Measurements from ENCODE around the gene RFK. TPM values are rescaled to one million over a fixed set of nuclear protein-coding genes. Genes with fewer than 3 reads are reported as not detected.

RFK gene
- total RNA-seq, 2 donors from 2014 or later: 16.5 to 17.4 TPM

- Mint-ChIP-seq H3K36me3 (ENCODE audit: low read depth) (peaks cover 27% of the 10 kb centered on the region), H3K4me1 (peaks cover 7% of the 10 kb centered on the region), H3K27me3 (ENCODE audit: insufficient read depth) (no peaks in the 10 kb centered on the region), H3K27ac (peak overlapping the region; percentile 96), H3K4me3 (peak overlapping the region; percentile 76), H3K9me3 (peaks cover 8% of the 10 kb centered on the region)
- WGBS, 2 experiments (ENCODE audit: insufficient coverage in 1 of 2, insufficient read length in 1 of 2): 5 to 15% methylated on average over 5 to 11 of the region's 11 CpGs
- peak overlapping the region; percentile 93 for H3K9ac ChIP-seq (ENCODE audit: extremely low read depth, low read length, poor library complexity, severe bottlenecking)
- H3K36me3 ChIP-seq (ENCODE audit: control insufficient read depth, insufficient read depth, low read length): peaks cover 24% of the 10 kb centered on the region
- DNase-seq: peak; percentile 87
- no peaks in the 10 kb centered on the region for H3K4me1 ChIP-seq (ENCODE audit: control insufficient read depth, insufficient read depth, low read length)
- TF ChIP-seq CTCF (conservative IDR thresholded peaks at IDR 0.05): no peak
- H3K27ac ChIP-seq (ENCODE audit: low read depth, low read length): peak overlapping the region; percentile 96
- H3K4me3 ChIP-seq (ENCODE audit: low read length): peak overlapping the region; percentile 99
- peaks cover 11% of the 10 kb centered on the region for H3K9me3 ChIP-seq (ENCODE audit: control insufficient read depth, low read length)
- H3K27me3 ChIP-seq (ENCODE audit: control insufficient read depth, insufficient read depth, low read length, poor library complexity, severe bottlenecking): no peaks in the 10 kb centered on the region
Measured at GRCh38 chr9:76394960-76395252, 680 bp upstream of the RFK start.

- DNase-seq: no peak
- Mint-ChIP-seq H3K27me3 (ENCODE audit: insufficient read depth) (no peaks in the 10 kb centered on the region), H3K9me3 (peaks cover 8% of the 10 kb centered on the region), H3K4me1 (peaks cover 17% of the 10 kb centered on the region), H3K4me3 (no peak overlapping the region), H3K36me3 (ENCODE audit: low read depth) (peaks cover 41% of the 10 kb centered on the region), H3K27ac (no peak overlapping the region)
- WGBS, 2 experiments (ENCODE audit: insufficient coverage in 1 of 2, insufficient read length in 1 of 2): 94 to 100% methylated on average over 1 of the region's 1 CpG
- H3K4me3 ChIP-seq (ENCODE audit: low read length): peak overlapping the region; percentile 33
- H3K27me3 ChIP-seq (ENCODE audit: control insufficient read depth, insufficient read depth, low read length, poor library complexity, severe bottlenecking): no peaks in the 10 kb centered on the region
- H3K9me3 ChIP-seq (ENCODE audit: control insufficient read depth, low read length): peaks cover 11% of the 10 kb centered on the region
- H3K27ac ChIP-seq (ENCODE audit: low read depth, low read length): no peak overlapping the region
- H3K4me1 ChIP-seq (ENCODE audit: control insufficient read depth, insufficient read depth, low read length): no peaks in the 10 kb centered on the region
- H3K9ac ChIP-seq (ENCODE audit: extremely low read depth, low read length, poor library complexity, severe bottlenecking): no peak overlapping the region
- no peak for TF ChIP-seq CTCF (conservative IDR thresholded peaks at IDR 0.05)
- H3K36me3 ChIP-seq (ENCODE audit: control insufficient read depth, insufficient read depth, low read length): peaks cover 59% of the 10 kb centered on the region
Measured at GRCh38 chr9:76390656-76391055, 3.6 kb downstream of the RFK start.

- 83 to 97% methylated on average over 1 to 2 of the region's 2 CpGs for WGBS, 2 experiments (ENCODE audit: insufficient coverage in 1 of 2, insufficient read length in 1 of 2)
- Mint-ChIP-seq H3K4me1 (peaks cover 15% of the 10 kb centered on the region), H3K27me3 (ENCODE audit: insufficient read depth) (no peaks in the 10 kb centered on the region), H3K9me3 (peaks cover 2% of the 10 kb centered on the region), H3K36me3 (ENCODE audit: low read depth) (peaks cover 16% of the 10 kb centered on the region), H3K27ac (no peak overlapping the region), H3K4me3 (no peak overlapping the region)
- no peak overlapping the region for H3K27ac ChIP-seq (ENCODE audit: low read depth, low read length)
- H3K4me3 ChIP-seq (ENCODE audit: low read length): no peak overlapping the region
- TF ChIP-seq CTCF (conservative IDR thresholded peaks at IDR 0.05): no peak
- H3K36me3 ChIP-seq (ENCODE audit: control insufficient read depth, insufficient read depth, low read length): peaks cover 15% of the 10 kb centered on the region
- no peak overlapping the region for H3K9ac ChIP-seq (ENCODE audit: extremely low read depth, low read length, poor library complexity, severe bottlenecking)
- no peaks in the 10 kb centered on the region for H3K27me3 ChIP-seq (ENCODE audit: control insufficient read depth, insufficient read depth, low read length, poor library complexity, severe bottlenecking)
- no peak for DNase-seq
- no peaks in the 10 kb centered on the region for H3K9me3 ChIP-seq (ENCODE audit: control insufficient read depth, low read length)
- no peaks in the 10 kb centered on the region for H3K4me1 ChIP-seq (ENCODE audit: control insufficient read depth, insufficient read depth, low read length)
Measured at GRCh38 chr9:76379494-76379893, 14.7 kb downstream of the RFK start.

Measured in endodermal cell (in vitro differentiated cells).